GM18861 (cell line): ENCODE measurements around the gene ABCG4.
"Not testable (repeated sequence)": the region's sequence is repeated elsewhere in the genome, so short reads cannot be mapped to it uniquely, and the experiment has no call there.

Experiments
- ATAC-seq: cut with Tn5 transposase; IDR thresholded peaks from one replicate; pipeline ENCODE4 v1.9.1; 2021; ENCODE audit not compliant: unreplicated experiment

Gene ABCG4

DNA sequence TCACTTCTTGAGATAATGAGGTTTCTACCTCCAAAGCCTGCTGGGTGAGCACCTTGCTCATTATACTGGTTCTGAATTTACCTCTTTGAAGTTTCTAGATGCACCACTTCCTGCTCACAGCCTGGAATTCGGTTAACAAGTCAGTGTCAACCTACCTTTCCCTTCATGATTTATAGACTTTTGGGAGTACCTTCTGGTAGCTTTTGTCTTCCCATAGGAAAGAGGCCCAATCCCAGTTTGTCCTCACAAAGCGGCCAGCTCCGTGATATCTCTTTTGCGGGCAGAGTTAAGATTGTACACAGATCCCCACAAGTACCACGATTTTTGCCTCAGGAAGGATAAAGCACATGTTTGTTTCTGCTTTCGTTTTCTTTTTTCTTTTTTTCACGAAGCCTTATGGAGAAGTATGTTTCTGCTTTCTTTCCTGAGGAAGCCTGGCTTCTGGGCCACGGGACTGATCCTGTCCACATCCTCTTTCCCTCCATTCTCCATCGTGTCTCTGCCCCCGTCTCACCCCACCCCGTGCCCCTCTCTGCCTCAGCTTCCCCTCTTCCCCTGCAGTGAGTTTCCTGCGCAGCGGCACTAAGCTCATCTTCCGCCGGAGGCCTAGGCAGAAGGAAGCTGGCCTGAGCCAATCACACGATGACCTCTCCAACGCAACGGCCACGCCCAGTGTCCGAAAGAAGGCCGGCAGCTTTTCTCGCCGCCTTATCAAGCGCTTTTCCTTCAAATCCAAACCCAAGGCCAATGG, 33.2 kb upstream of the ABCG4 start:
- ATAC-seq, result no peak

DNA sequence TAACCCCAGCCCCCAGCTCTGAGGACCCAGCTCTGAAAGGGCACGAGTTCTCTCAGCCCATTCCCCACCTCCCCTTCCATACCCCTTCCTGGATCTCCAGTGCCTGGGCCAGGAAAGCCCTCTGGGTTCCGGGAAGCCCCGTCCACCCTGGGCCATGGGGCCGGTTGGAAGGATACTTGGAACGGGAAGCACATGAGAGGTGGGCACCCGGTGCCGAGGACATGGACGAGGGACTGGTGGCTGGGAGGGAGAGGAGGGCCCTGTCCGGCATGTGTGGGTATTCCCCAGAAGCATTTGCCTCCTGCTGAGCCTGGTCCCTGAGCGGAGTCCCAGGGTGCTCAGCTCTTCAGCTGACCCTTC, 32.6 kb upstream of the ABCG4 start:
- ATAC-seq, result no peak

DNA sequence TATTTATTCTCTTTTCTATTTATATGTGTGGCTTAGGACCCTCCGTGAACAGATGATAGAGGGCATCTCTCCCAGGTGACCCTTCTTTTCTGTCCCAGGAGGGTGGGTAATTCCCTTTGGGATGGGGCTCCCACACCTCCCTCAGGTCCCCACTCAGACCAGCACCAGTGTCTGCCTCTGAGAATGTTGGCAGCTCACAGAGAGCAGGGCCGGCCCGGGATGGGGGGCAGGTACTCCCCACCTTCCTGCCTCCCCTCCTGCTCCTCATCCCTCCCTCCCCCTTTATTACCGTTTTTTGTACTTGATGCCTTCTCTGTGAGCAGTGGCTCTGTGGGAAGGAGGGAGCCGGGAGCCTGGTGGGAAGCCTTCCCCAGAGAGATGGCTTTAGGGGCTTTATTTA, 32.3 kb upstream of the ABCG4 start:
- no peak for ATAC-seq

- no peak for ATAC-seq
Measured at GRCh38 chr11:119117004-119117706, 31.7 kb upstream of the ABCG4 start.

GRCh38 chr11:119118227-119118626, 30.6 kb upstream of the ABCG4 start:
- ATAC-seq, result no peak

GRCh38 chr11:119118946-119119345, 29.9 kb upstream of the ABCG4 start:
- no peak for ATAC-seq

GRCh38 chr11:119120639-119121007, 28.2 kb upstream of the ABCG4 start:
- ATAC-seq, result no peak

- peak; percentile 94 for ATAC-seq
Measured at GRCh38 chr11:119121008-119121810, 27.6 kb upstream of the ABCG4 start, which contains the start of gene HINFP. TSS of gene HINFP (plus strand) at chr11:119121580. CDS start at chr11:119126945, 5,365 bp downstream.

- no peak for ATAC-seq
Measured at GRCh38 chr11:119121811-119122124, 27.1 kb upstream of the ABCG4 start.

GRCh38 chr11:119125821-119126220, 23.0 kb upstream of the ABCG4 start:
- no peak for ATAC-seq

DNA sequence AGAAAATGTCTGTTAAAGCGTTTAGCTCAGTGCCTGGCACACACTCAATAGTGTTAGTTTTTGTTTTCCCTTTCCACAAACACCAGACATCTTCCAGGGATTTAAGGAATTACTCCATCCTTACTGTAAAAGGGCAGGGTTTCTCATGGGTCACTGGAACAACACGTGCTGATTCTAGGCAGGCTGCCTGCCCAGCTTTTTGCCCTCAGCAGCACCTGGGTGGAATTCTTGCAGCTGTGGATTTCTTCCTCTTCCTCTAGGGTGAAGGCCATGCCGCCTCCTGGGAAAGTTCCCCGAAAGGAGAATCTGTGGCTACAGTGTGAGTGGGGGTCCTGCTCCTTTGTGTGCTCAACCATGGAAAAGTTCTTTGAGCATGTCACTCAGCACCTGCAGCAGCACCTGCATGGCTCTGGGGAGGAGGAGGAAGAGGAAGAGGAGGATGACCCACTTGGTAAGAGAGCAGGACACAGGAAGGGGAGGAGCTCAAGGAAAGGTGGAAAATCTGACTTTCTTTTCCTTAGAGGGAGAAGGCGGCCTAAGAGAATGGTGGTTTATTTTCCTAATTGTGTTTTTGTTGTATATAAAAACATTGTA, 22.1 kb upstream of the ABCG4 start:
- no peak for ATAC-seq

- no peak for ATAC-seq
Measured at GRCh38 chr11:119130662-119131061, 18.2 kb upstream of the ABCG4 start.

GRCh38 chr11:119134389-119134978, 14.4 kb upstream of the ABCG4 start:
- ATAC-seq, result no peak

- not testable (repeated sequence) for ATAC-seq
Measured at GRCh38 chr11:119139276-119139675, 9.6 kb upstream of the ABCG4 start.

DNA sequence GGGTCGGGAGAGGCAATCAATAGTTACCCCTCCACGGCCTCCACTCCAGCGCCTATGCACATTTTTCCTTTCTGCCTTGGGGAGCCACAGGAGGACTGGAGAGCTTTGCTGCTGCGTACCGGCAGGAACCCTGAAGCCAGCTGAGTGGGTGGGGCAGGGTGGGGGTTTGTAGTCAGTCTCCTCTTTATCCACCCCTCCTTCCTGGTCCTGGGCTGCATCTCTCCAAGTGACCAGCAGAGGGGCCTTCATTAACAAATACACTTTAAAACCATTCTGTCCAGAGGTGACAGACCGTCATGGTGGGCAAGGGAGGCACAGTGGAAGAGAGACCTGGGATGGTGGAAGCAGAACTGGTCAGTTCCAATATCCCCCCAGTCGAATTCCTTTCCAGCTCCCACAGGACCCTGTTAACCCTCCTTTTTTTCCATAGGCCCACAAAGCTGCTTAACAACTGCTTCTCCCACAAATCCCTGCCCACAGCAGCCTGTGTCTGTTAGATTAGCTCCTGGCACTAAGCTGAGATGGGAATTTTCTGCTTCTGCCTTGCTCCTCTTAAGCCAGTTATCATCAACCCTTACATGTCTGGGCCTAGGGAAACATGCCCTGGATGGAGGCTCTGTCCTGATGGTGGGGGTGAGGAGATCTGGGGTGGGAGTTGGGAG, 3.9 kb upstream of the ABCG4 start:
- no peak for ATAC-seq

- ATAC-seq, result no peak
Measured at GRCh38 chr11:119145551-119145950, 3.3 kb upstream of the ABCG4 start.

GRCh38 chr11:119147604-119148333, 1.1 kb upstream of the ABCG4 start:
- no peak for ATAC-seq

DNA sequence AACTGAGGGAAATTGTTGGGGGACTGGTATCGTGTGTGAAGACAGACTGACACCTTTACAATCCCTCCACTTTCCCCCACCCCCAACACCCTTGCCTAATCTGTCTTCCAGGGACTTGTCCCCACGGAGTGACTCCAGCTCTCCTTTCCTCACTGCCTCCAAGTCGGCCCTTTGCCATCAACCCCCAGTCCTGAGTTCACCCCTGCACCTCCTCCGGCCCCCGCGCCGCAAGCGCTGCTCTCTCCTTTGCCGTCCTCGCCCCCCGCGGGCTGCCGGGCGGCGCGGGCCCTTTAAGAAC, 183 bp upstream of the ABCG4 start:
- ATAC-seq, result no peak

- ATAC-seq, result no peak
Measured at GRCh38 chr11:119149786-119150275, 979 bp downstream of the ABCG4 start.

DNA sequence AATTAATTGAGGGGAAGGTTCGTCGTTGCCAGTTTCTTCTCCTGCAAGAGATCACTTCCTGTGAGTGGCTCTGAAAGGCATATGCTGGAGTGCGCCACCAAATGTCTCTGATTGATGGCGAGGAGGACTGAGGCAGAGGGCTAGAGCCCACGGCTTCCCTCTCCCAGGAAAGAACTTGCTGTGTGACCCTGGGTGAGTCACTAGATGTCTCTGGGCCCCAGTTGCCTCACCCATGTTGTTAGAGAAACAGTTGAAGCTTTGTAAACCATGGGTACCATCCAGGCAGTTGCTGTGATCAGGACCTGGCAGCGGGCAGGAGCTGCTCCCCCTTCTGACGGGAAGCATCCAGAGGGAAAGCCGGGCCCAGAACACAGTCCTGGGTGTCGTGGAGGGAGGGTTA, 3.2 kb downstream of the ABCG4 start:
- ATAC-seq, result no peak
